HG02943 (cell line): Measurements from ENCODE around the gene CDR2L.
"Not testable (repeated sequence)": the region's sequence is repeated elsewhere in the genome, so short reads cannot be mapped to it uniquely, and the experiment has no call there.

ENCODE experiments used
- ATAC-seq: cut with Tn5 transposase; IDR thresholded peaks from one replicate; pipeline ENCODE4 v1.9.1; 2021; ENCODE audit warnings: mild to moderate bottlenecking, low read depth, moderate library complexity; ENCODE audit not compliant: unreplicated experiment

Gene CDR2L

GRCh38 chr17:74957935-74958740 is 29.3 kb upstream of the CDR2L start:
- no peak for ATAC-seq

GRCh38 chr17:74959826-74960515 is 27.5 kb upstream of the CDR2L start:
- no peak for ATAC-seq

DNA sequence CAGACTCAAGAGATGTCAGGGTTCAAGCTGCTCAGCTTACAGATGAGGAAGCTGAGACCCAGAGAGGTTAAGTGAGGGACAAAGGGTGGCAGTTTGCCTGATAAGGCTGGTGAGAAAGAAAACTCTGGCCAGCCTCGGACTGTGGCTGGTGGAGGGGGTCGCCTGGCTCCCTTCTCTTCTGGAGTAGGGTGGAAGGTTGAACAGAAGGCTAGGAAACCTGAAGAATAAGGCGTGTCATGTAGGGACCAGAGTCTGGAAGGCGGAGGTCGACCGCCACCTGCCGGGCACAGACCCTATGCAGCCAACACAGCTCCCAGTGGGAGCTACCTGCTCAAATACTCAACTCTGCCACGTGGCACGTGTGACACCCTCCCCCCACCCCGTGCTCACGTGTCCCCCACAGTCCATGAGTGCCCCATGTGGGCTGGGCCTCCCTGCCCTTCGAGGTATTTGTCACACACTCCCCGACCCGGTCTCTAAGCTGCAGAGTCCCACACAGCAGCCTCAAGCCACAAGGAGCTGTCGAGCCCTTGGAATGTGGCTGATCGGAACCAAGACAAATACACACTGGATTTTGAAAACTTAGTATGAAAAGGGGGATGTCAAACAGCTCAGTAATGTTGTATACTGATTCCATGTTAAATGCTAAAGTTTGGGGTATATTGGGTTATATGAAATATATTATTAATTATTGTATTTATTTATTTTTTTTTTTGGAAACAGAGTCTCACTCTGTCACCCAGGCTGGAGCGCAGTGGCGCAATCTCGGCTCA is 26.7 kb upstream of the CDR2L start:
- no peak for ATAC-seq

GRCh38 chr17:74961657-74962350 is 25.6 kb upstream of the CDR2L start:
- ATAC-seq, result no peak

DNA sequence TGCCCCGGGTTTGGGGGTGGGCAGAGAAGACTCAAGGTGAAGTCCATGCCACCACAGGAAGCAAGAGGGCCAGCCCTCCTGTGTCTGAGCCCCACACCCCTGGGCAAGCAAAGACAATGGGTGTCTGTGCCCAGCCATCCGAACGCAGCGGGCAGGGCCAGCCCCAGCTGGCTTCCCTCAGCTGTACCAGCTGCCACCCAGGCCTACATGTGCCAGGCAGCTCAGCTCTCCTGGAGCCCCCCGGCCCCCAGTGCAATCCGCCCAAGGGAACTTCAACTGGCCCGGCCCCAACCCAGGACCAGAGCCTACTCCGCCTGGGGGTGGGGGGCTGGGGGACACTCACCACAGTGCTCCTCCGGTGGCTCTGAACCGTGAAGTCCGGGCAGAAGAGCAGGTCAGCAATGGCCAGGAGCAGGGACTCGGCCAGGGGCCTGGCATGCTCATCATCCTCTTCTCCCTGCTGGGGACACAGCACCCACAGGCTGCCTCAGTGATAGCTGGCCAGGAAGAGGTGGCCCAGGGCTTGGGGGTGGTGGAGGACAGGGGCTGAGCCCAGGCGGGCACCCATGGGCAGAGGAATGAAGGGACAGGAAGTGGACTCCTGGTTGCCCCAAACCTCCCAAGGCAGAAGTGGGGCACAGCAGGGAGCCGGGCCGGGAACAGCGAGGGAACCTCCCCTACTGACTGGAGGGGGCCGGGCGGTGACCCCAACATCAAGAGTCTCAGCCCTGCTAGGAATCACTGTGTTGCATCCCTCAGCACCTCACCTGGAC is 24.6 kb upstream of the CDR2L start:
- no peak for ATAC-seq

DNA sequence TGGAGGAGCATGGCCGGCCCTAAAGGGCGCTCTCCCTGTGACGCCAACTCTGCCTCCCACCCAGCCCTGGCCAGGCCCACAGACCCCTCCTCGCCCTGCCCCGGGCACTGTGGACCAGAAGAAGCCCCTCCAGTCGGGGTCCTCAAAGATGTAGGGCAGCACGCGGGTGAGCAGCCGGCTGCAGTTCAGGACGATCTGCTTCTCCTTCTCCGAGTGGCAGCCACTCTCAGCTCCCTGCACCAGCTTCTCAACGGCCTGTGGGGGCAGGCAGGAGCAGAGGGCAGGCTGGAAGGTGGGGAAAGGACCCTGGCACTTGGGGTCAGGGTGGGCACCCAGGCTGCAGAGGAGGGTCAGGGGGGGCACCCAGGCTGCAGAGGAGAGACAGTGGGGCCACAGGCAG is 23.8 kb upstream of the CDR2L start:
- no peak for ATAC-seq

- no peak for ATAC-seq
These were observed 23.1 kb upstream of the CDR2L start for GRCh38 chr17:74964246-74964761.

DNA sequence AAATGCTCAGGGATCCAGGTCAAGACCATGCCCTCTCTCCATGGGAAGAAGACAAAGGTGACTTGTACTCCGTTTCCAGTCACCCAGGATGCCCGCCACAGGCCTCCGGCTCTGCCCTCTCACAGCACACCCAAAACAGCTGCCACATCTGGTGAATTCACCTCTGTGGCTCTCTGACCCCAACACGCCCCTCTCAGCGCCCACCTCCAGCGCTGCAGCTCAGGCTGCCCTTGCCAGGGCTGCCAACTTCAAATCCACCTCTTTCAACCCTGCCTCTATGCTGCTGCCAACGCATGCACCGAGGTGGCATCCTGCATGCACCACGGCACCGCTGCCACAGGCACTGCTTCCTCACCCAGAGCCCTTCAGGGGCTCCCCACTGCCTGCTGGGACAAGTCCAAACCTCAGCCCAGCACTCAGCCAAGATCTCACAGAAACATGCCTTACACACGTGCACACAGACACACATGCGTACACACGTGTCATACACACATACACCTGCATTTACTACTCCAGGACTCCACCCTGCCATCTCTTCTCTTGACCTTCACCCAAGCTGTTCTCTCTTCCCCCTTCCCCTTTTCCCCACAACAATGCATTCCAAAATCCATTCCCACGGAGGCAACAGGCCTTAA is 22.3 kb upstream of the CDR2L start:
- ATAC-seq, result no peak

DNA sequence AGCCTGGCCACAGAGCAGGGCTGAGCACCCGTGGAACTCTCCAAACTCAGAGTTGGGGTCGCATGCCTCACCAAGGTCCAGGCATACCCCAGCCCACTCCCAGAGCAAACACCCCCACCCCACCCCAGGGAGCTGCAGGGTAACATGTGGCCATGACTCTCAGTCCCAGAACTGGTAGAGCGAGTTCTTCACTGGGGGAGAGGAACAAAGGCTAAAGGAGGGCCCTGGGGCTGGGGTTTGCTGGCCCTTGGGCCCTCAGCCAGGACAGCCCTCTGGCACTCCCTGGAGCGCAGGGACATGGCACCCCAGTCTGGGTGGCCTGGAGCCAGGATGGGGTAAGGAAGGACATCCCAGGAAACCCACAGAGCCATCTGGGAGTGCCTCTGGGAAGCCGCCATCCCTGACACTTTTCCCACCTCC is 19.1 kb upstream of the CDR2L start:
- no peak for ATAC-seq

GRCh38 chr17:74969501-74969900 is 17.9 kb upstream of the CDR2L start:
- ATAC-seq, result not testable (repeated sequence)

GRCh38 chr17:74970395-74970794 is 17.0 kb upstream of the CDR2L start:
- no peak for ATAC-seq

DNA sequence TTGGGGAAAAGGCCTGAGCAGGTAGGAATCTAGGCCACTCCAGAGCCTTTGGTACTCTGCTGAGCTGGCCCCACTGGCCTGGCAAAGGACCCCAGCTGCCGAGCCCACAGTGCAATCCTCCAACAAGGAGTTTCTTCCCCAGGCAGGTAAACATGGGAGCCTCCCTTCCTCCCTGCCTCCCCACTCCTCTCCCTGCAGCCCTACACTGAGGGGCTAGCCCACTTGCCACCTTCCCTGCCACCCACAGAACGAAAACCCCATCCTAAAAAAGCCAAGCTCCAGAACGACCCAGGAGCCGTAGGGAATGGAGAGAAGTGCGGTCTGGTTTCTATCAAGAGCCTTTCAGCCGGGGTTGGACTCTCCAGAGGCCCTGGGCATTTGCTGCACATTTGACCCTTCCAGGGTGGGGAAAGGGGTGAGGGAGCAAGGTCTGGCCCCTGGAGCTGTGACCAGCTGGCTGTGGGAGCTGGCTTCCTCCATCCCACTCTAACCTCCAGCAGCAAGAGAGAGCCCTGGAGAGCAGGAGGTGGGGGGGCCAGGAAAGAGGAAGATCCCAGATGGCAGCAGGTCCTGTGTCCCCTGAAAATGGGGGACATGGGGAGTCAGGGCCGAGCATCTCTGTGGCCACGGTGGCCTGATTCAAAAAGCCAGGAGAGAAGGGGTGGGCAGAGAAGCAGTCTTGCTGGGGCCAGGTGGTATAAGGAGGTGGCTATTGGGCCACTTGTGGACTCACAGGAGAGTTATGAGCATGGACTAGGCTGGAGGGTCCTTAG is 16.2 kb upstream of the CDR2L start:
- ATAC-seq, result no peak

- ATAC-seq, result no peak
These were observed 15.7 kb upstream of the CDR2L start for GRCh38 chr17:74971842-74972106.

DNA sequence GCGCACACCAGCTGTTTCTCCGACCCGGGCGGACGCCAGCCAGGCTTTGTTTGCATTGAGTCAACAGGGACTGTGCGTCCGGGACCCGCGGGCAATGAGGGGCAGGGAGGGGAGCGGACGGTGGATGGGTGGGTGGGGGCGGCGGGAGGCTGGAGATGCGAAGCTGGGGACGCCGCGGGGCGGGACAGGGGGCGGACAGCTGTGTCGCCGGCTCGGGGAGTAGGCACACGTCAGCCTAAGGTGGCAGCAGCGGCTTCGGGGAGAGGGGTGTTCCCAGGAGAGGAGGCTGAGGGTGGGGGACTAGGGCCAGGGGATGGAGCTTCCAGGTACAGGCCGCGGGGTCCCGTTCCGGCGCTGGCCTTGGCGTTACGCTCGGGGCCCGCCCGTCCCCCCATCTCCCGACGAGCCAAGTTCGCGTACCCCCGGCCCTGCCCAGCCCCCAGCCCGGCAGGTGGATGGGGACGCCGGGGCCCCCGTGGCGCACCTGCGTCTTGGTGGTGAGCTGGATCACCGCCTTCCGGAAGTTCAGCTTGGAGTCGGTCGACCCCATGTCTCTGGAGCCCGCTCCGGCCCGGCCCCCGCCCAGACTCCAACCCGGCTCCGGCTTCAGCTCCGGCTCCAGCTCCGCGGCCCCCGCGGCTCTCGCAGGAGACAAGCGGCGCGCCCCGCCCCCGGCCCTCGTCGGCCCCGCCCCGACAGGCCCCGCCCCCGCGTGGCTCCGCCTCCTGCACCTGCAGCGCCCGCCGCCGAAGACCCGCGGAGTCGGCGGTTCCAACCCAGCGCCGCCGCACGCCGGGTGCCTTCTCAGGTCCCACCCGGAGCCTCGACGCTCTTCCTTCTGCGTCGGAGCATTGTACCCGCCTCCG is 15.1 kb upstream of the CDR2L start, which contains the start of gene HID1:
TSS of gene HID1 (minus strand) at position 653 of the 866 bp plus-strand sequence. CDS start at position 550, 103 bp downstream.
- ATAC-seq, result no peak

DNA sequence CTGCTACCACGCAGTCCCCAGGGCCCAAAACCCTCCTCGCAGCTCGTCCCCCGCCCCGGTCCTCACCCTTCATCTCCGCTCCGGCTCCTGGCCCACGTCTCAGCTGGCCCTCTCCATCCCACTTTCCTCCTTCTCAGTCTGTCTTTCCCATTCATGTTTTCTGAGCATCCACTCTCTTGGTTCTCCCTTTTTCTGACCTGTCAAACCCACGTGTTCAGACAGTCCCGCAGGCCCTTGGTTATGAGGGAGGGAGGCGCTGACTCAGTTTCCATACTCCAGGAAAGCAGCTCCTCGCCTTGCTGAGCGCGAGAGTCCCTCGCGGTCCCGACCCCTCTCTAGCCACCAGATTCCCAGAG is 14.5 kb upstream of the CDR2L start:
- ATAC-seq, result no peak

DNA sequence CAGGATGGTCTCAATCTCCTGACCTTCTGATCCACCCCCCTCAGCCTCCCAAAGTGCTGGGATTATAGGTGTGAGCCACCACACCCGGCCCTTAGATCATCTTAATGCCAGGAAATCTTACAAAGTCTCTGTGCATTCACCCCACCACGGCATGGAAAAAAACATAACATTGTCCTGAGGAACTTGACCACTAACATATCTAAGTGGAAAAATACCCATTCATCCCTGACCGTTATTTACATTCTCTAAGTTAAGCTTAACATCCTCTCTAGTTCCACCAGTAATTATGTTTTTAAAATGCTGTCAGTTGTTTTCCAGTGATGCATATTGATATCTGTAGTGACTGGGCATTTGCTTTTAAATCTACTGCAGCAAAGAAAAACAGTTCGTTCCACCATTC is 11.5 kb upstream of the CDR2L start:
- no peak for ATAC-seq

GRCh38 chr17:74977802-74978201 is 9.6 kb upstream of the CDR2L start:
- no peak for ATAC-seq

DNA sequence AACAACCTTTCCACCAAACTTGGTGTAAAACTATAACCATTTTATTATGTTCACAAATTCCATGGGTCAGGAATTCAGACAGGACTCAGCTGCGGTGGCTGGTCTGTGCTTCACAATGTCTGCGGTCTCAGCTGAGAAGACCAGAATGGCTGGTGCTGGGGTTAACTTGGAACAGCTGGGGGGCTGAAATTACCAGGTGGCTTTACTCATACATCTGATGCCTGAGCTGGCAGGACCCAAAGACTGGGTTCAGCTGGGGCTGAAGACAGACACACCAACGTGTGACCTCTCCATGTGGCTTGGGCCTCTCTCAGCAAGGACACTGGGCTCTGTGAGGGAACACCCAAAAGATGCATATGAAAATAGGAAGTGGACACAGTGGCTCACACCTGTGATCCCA is 9.2 kb upstream of the CDR2L start:
- no peak for ATAC-seq
